Dermis blood vessel endothelial cell (primary cell): ENCODE results near the gene EVC2. TPM values are rescaled to one million over a fixed set of nuclear protein-coding genes. Genes with fewer than 3 reads are reported as not detected.

Experiments
- DNase-seq: peaks from one replicate; pipeline ENCODE4 v3.0.0; 2010
- total RNA-seq: library from RNA; depleted of rRNA; stranded (reverse); fragments of >200 nt; gene quantifications from 2 replicates; pipeline ENCODE4 v1.2.3, GENCODE V29; 2014

The EVC2 gene
- total RNA-seq, 1 donor from 2014 or later = 11.9 TPM

GRCh38 chr4:5710961-5711478 lies 2.7 kb upstream of the EVC2 start, which contains the start of gene EVC:
EVC (plus strand) TSS chr4:5711201; CDS start chr4:5711381, 180 bp downstream.
- peak; percentile 66 for DNase-seq

GRCh38 chr4:5710065-5710960 lies 2.0 kb upstream of the EVC2 start:
- peak; percentile 36 for DNase-seq

- no peak for DNase-seq
Measured at GRCh38 chr4:5709207-5709575, 832 bp upstream of the EVC2 start.

GRCh38 chr4:5707778-5708448 lies 446 bp downstream of the EVC2 start:
- no peak for DNase-seq

- no peak for DNase-seq
Measured at GRCh38 chr4:5707366-5707765, 993 bp downstream of the EVC2 start.

- no peak for DNase-seq
Measured at GRCh38 chr4:5706486-5707290, 1.7 kb downstream of the EVC2 start.

GRCh38 chr4:5705647-5706320 lies 2.6 kb downstream of the EVC2 start:
- no peak for DNase-seq

- no peak for DNase-seq
Measured at GRCh38 chr4:5704276-5704675, 4.1 kb downstream of the EVC2 start.

- DNase-seq = no peak
Measured at GRCh38 chr4:5703831-5704230, 4.5 kb downstream of the EVC2 start.

- DNase-seq = no peak
Measured at GRCh38 chr4:5701971-5702370, 6.4 kb downstream of the EVC2 start.

GRCh38 chr4:5700459-5700858 lies 7.9 kb downstream of the EVC2 start:
- DNase-seq = no peak

GRCh38 chr4:5696341-5696740 lies 12.0 kb downstream of the EVC2 start:
- no peak for DNase-seq

GRCh38 chr4:5693871-5694270 lies 14.5 kb downstream of the EVC2 start:
- no peak for DNase-seq

GRCh38 chr4:5691491-5692132 lies 16.7 kb downstream of the EVC2 start:
- no peak for DNase-seq

- no peak for DNase-seq
Measured at GRCh38 chr4:5689065-5689464, 19.3 kb downstream of the EVC2 start.

GRCh38 chr4:5686338-5686737 lies 22.0 kb downstream of the EVC2 start:
- DNase-seq = no peak

GRCh38 chr4:5685296-5685695 lies 23.1 kb downstream of the EVC2 start:
- DNase-seq = no peak

- no peak for DNase-seq
Measured at GRCh38 chr4:5683566-5683965, 24.8 kb downstream of the EVC2 start.

GRCh38 chr4:5678977-5679376 lies 29.4 kb downstream of the EVC2 start:
- no peak for DNase-seq

GRCh38 chr4:5676763-5677162 lies 31.6 kb downstream of the EVC2 start:
- no peak for DNase-seq

GRCh38 chr4:5666741-5667140 lies 41.6 kb downstream of the EVC2 start:
- DNase-seq = no peak

- no peak for DNase-seq
Measured at GRCh38 chr4:5664778-5665177, 43.6 kb downstream of the EVC2 start.
